ENCODE results near the gene ZDHHC9.

DNA sequence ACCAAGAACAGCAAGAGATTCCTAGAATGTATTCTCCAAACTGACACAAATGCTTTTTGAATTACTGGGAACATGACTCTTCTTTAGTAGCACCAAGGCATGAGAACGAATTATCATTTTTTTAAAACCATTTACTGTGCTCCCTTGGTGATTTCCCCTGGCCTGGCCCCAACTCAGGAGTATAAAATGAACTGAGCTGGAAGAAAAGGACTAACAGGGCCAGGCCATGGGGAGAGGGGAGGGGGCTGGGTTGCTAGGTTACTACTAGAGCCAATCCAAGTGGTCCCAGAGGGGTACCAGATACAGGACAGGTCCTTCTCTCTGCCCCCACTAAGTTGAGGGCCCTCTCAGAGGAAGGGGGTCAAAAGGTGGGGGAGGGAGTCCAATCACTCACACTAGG lies 40.8 kb downstream of the ZDHHC9 start:
- TF ChIP-seq, protein P1, sequence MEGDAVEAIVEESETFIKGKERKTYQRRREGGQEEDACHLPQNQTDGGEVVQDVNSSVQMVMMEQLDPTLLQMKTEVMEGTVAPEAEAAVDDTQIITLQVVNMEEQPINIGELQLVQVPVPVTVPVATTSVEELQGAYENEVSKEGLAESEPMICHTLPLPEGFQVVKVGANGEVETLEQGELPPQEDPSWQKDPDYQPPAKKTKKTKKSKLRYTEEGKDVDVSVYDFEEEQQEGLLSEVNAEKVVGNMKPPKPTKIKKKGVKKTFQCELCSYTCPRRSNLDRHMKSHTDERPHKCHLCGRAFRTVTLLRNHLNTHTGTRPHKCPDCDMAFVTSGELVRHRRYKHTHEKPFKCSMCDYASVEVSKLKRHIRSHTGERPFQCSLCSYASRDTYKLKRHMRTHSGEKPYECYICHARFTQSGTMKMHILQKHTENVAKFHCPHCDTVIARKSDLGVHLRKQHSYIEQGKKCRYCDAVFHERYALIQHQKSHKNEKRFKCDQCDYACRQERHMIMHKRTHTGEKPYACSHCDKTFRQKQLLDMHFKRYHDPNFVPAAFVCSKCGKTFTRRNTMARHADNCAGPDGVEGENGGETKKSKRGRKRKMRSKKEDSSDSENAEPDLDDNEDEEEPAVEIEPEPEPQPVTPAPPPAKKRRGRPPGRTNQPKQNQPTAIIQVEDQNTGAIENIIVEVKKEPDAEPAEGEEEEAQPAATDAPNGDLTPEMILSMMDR (IDR thresholded peaks at IDR 0.05; ENCODE audit: insufficient read depth, low read length, poor library complexity, severe bottlenecking) = no peak
- no peak for TF ChIP-seq EZH2phosphoT487 (conservative IDR thresholded peaks at IDR 0.05; ENCODE audit: low read length)
